Activated T-cell treated with anti-CD3 and anti-CD28 coated beads, Interleukin-2, amount 50 U/mL, for 4 hours (primary cell): Measurements from ENCODE around the gene OR1M1. TPM values are rescaled to one million over a fixed set of nuclear protein-coding genes. Genes with fewer than 3 reads are reported as not detected.
"Not testable (repeated sequence)": the region's sequence is repeated elsewhere in the genome, so short reads cannot be mapped to it uniquely, and the experiment has no call there.

Source experiments
- ATAC-seq, 2 donors: fragments of 200-7000 bp; cut with Tn5 transposase; one replicate each; pipeline ENCODE4 v1.10.0; 2021
- DNase-seq: peaks from one replicate; pipeline ENCODE4 v3.0.0-alpha.2; 2020
- H3K27me3 Mint-ChIP-seq: one replicate; pipeline ENCODE4 v1.8.0; 2021; ENCODE audit warnings: low read depth, mixed read lengths
- H3K36me3 Mint-ChIP-seq: one replicate; pipeline ENCODE4 v1.8.0; 2022; ENCODE audit warnings: mixed read lengths; ENCODE audit not compliant: insufficient read depth
- H3K4me1 Mint-ChIP-seq: one replicate; pipeline ENCODE4 v1.8.0; 2021; ENCODE audit warnings: low read depth, mixed read lengths
- H3K4me3 Mint-ChIP-seq: one replicate; pipeline ENCODE4 v1.8.0; 2021; ENCODE audit warnings: mild to moderate bottlenecking, moderate library complexity, mixed read lengths
- H3K9me3 Mint-ChIP-seq: one replicate; pipeline ENCODE4 v1.8.0; 2021; ENCODE audit warnings: mixed read lengths
- total RNA-seq, 3 donors: library from RNA; stranded (reverse); gene quantifications; one replicate each; pipeline ENCODE4 v1.2.1, GENCODE V29; 2021

OR1M1 gene
- not detected for total RNA-seq

- DNase-seq (no peak), ATAC-seq (no peak)
- H3K36me3 Mint-ChIP-seq: no peaks in the 10 kb centered on the region
- no peaks in the 10 kb centered on the region for H3K4me1 Mint-ChIP-seq
- H3K9me3 Mint-ChIP-seq: no peaks in the 10 kb centered on the region
- H3K27me3 Mint-ChIP-seq: peaks cover 16% of the 10 kb centered on the region
- H3K4me3 Mint-ChIP-seq: no peak within 1 kb of the TSS
Observed at GRCh38 chr19:9086761-9087160, at the start of gene OR1M1. Gene OR1M1 (plus strand): TSS chr19:9087061. CDS start chr19:9093245, 6,184 bp downstream.

- Mint-ChIP-seq H3K4me3 (no peak overlapping the region), H3K4me1 (no peaks in the 10 kb centered on the region), H3K36me3 (no peaks in the 10 kb centered on the region), H3K9me3 (no peaks in the 10 kb centered on the region), H3K27me3 (peaks cover 12% of the 10 kb centered on the region)
- DNase-seq (no peak), ATAC-seq (no peak)
Observed at GRCh38 chr19:9037400-9038062, 49.3 kb upstream of the OR1M1 start.

DNA sequence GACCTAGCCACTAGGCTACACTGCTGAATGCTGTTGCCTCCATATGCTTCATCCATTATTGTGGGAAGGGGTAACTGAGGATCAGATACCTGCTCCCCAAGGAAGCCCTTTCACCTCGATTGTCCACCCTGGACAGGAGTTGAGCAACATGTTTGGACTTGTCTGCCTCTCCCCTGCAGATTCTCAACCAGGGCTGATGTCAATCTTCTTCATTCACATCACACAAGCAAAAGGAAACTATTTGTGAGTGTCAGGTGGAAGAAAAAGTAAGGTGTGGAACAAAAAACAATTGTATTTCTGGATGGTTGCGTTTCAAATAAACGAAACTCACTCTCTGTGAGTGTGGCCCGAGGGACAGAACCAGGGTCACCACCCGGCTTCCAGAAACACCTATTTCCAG, 47.1 kb upstream of the OR1M1 start:
- no peak for ATAC-seq
- Mint-ChIP-seq H3K36me3 (no peaks in the 10 kb centered on the region), H3K4me3 (no peak overlapping the region), H3K9me3 (no peaks in the 10 kb centered on the region), H3K27me3 (peaks cover 16% of the 10 kb centered on the region), H3K4me1 (no peaks in the 10 kb centered on the region)
- no peak for DNase-seq

DNA sequence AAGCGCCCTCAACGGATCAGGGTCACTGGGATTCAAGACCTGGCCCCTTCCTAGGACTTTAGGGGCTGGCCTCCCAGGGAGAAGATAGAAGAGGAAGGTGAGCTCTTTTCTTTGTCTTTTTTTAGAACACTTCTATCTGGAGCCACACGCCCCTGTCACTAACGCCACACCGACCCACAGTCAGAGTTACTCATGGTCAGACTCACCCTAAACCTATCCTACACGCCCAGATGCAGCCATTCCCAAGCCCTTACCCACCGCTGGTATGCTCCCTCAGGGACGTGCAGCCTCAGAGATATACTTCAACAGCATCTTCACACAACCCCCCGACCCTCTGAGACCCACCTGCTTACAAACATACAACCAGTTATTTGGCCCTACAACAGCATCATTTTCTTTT, 46.7 kb upstream of the OR1M1 start:
- Mint-ChIP-seq H3K4me3 (no peak overlapping the region), H3K9me3 (no peaks in the 10 kb centered on the region), H3K27me3 (peaks cover 19% of the 10 kb centered on the region), H3K4me1 (no peaks in the 10 kb centered on the region), H3K36me3 (no peaks in the 10 kb centered on the region)
- ATAC-seq (no peak), DNase-seq (no peak)

GRCh38 chr19:9041023-9041422, 45.8 kb upstream of the OR1M1 start:
- H3K9me3 Mint-ChIP-seq: no peaks in the 10 kb centered on the region
- no peak overlapping the region for H3K4me3 Mint-ChIP-seq
- no peaks in the 10 kb centered on the region for H3K4me1 Mint-ChIP-seq
- no peak for ATAC-seq
- H3K27me3 Mint-ChIP-seq: peaks cover 23% of the 10 kb centered on the region
- DNase-seq: no peak
- H3K36me3 Mint-ChIP-seq: no peaks in the 10 kb centered on the region

DNA sequence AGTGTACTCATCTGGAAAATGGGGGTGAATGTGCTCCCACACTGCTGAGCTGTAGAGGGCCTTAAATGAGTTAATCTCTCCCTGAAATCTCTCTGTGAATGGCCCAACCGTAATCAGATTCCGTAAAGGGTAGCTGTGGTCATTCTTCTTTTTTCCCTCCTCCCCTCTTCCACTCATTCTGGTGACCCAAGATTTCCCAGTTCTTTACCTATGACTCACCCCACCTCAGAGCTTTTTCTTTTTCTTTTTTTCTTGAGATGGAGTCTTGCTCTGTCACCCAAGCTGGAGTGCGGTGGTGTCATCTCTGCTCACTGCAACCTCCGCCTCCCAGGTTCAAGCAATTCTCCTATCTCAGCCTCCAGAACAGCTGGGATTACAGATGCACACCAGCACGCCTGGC, 43.3 kb upstream of the OR1M1 start:
- Mint-ChIP-seq H3K36me3 (no peaks in the 10 kb centered on the region), H3K4me3 (no peak overlapping the region), H3K27me3 (peaks cover 21% of the 10 kb centered on the region), H3K9me3 (no peaks in the 10 kb centered on the region), H3K4me1 (no peaks in the 10 kb centered on the region)
- ATAC-seq: no peak
- DNase-seq: no peak

DNA sequence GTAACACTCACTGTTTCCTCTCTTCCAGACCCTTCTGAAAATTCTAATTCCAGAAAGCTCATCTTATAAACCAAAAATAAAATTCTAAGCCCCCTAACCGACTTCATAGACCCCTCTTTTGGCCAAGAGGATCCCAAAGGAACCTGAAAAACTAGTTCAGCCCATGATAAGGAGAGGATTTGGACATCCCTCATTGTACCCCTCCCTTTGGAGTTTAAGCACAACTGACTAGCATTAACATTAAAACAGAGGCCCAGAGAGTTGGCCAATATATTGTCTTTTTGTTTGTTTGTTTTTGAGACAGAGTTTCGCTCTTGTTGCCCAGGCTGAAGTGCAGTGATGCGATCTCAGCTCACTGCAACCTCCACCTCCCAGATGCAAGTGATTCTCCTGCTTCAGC, 42.4 kb upstream of the OR1M1 start:
- Mint-ChIP-seq H3K4me3 (no peak overlapping the region), H3K27me3 (peaks cover 21% of the 10 kb centered on the region), H3K9me3 (no peaks in the 10 kb centered on the region), H3K36me3 (no peaks in the 10 kb centered on the region), H3K4me1 (no peaks in the 10 kb centered on the region)
- ATAC-seq (no peak), DNase-seq (no peak)

DNA sequence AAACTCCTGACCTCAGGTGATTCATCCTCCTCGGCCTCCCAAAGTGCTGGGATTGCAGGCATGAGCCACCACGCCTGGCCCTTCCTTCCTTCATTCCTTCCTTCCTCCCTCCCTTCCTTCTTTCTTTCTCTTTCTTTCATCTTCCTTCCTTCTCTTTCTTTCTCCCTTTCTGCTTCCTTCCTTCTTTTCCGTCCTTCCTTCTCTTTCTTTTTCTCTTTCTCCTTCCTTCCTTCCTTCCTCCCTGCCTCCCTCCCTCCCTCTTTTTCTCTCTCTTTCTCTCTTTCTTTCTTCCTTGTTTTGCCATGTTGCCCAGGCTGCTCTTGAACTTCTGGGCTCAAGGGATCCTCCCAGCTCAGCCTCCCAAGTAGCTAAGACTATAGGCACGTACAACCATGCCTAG, 40.2 kb upstream of the OR1M1 start:
- DNase-seq (no peak), ATAC-seq (no peak)
- no peaks in the 10 kb centered on the region for H3K36me3 Mint-ChIP-seq
- no peak overlapping the region for H3K4me3 Mint-ChIP-seq
- no peaks in the 10 kb centered on the region for H3K9me3 Mint-ChIP-seq
- H3K27me3 Mint-ChIP-seq: peaks cover 21% of the 10 kb centered on the region
- H3K4me1 Mint-ChIP-seq: no peaks in the 10 kb centered on the region

GRCh38 chr19:9052894-9053293, 34.0 kb upstream of the OR1M1 start:
- Mint-ChIP-seq H3K36me3 (no peaks in the 10 kb centered on the region), H3K4me1 (no peaks in the 10 kb centered on the region), H3K27me3 (peaks cover 3% of the 10 kb centered on the region), H3K4me3 (no peak overlapping the region), H3K9me3 (no peaks in the 10 kb centered on the region)
- no peak for DNase-seq
- no peak for ATAC-seq

GRCh38 chr19:9053674-9054073, 33.2 kb upstream of the OR1M1 start:
- H3K4me3 Mint-ChIP-seq, ATAC-seq, H3K36me3 Mint-ChIP-seq, H3K27me3 Mint-ChIP-seq, H3K9me3 Mint-ChIP-seq, H3K4me1 Mint-ChIP-seq, DNase-seq: not testable (repeated sequence)

- Mint-ChIP-seq H3K4me3 (no peak overlapping the region), H3K36me3 (no peaks in the 10 kb centered on the region), H3K9me3 (no peaks in the 10 kb centered on the region), H3K27me3 (peaks cover 4% of the 10 kb centered on the region), H3K4me1 (no peaks in the 10 kb centered on the region)
- no peak for DNase-seq
- ATAC-seq: no peak
Observed at GRCh38 chr19:9054207-9054606, 32.7 kb upstream of the OR1M1 start.

- Mint-ChIP-seq H3K36me3 (no peaks in the 10 kb centered on the region), H3K9me3 (no peaks in the 10 kb centered on the region), H3K27me3 (peaks cover 4% of the 10 kb centered on the region), H3K4me3 (no peak overlapping the region), H3K4me1 (no peaks in the 10 kb centered on the region)
- no peak for DNase-seq
- ATAC-seq: no peak
Observed at GRCh38 chr19:9054765-9055164, 32.1 kb upstream of the OR1M1 start.

DNA sequence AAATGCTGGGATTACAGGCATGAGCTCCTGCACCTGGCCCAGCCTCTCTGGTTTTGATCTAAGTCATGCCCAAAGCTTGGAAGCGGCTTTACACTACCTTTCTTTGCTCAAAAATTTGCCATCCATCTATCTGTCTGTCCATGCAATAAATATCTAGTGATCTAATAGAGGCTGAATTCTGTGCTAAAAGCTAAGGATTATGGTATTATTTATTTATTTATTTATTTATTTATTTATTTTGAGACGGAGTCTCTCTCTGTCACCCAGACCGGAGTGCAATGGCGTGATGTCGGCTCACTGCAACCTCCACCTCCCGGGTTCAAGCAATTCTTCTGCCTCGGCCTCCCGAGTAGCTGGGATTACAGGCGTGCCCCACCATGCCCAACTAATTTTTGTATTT, 30.7 kb upstream of the OR1M1 start:
- H3K36me3 Mint-ChIP-seq, DNase-seq, H3K4me1 Mint-ChIP-seq, H3K4me3 Mint-ChIP-seq, H3K27me3 Mint-ChIP-seq, ATAC-seq, H3K9me3 Mint-ChIP-seq: not testable (repeated sequence)

DNA sequence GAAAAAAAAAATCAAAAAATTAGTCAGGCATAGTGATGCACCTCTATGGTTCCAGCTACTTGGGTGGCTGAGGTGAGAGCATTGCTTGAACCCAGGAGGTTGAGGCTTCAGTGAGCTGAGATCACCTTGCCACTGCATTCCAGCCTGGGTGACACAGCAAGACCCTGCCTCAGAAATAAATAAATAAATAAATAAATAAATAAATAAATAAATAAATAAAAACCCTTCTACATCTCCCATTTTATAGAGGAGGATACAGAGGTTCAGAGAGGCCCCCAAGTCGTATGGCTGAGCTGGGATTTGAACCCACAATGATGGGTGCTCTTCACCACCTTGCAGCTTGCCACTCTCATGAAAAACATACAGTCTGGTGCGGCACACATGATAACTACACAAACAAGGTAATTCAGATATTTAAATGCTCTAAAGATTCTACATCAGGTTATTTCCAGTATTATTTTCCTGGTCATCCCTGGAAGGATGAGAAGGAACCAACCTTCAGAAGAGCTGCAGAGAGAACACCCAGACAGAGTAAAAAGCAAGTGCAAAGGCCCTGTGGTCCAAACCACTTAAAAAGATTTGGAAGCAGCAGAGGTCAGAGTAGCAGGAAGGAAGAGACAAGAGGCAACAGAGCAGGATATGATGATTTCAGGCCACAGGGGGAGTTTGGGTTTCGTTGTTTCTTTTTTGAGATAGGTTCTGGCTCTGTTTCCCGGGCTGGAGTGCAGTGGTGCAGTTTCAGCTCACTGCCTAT, 29.2 kb upstream of the OR1M1 start:
- Mint-ChIP-seq H3K36me3 (no peaks in the 10 kb centered on the region), H3K9me3 (no peaks in the 10 kb centered on the region), H3K27me3 (peaks cover 4% of the 10 kb centered on the region), H3K4me3 (no peak overlapping the region), H3K4me1 (no peaks in the 10 kb centered on the region)
- ATAC-seq (no peak), DNase-seq (no peak)

GRCh38 chr19:9058905-9059667, 27.8 kb upstream of the OR1M1 start:
- ATAC-seq (no peak), DNase-seq (no peak)
- no peak overlapping the region for H3K4me3 Mint-ChIP-seq
- H3K9me3 Mint-ChIP-seq: no peaks in the 10 kb centered on the region
- peaks cover 4% of the 10 kb centered on the region for H3K27me3 Mint-ChIP-seq
- H3K36me3 Mint-ChIP-seq: no peaks in the 10 kb centered on the region
- no peaks in the 10 kb centered on the region for H3K4me1 Mint-ChIP-seq
